SH-SY5Y (cell line): Measurements from ENCODE around the gene GNAI2.

ENCODE experiments used
- GATA2 ChIP-seq: IDR thresholded peaks from 2 replicates; pipeline ENCODE4 v1.6.1; 2011; ENCODE audit warnings: mild to moderate bottlenecking, low read depth, low read length
- GATA3 ChIP-seq: IDR thresholded peaks from 2 replicates; pipeline ENCODE4 v1.6.1; 2011; ENCODE audit warnings: low read depth, mild to moderate bottlenecking, low read length, moderate library complexity

GRCh38 chr3:50242381-50242770 is 6.4 kb downstream of the GNAI2 start:
- TF ChIP-seq GATA2 (no peak), GATA3 (no peak)
